Retina (tissue), 1 donor: ENCODE data around the gene IFT20.
"Not testable (repeated sequence)": the region's sequence is repeated elsewhere in the genome, so short reads cannot be mapped to it uniquely, and the experiment has no call there.

Experiments used
- DNase-seq: peaks from one replicate; pipeline ENCODE4 v3.0.0-alpha.2; 2016

Gene IFT20

DNA sequence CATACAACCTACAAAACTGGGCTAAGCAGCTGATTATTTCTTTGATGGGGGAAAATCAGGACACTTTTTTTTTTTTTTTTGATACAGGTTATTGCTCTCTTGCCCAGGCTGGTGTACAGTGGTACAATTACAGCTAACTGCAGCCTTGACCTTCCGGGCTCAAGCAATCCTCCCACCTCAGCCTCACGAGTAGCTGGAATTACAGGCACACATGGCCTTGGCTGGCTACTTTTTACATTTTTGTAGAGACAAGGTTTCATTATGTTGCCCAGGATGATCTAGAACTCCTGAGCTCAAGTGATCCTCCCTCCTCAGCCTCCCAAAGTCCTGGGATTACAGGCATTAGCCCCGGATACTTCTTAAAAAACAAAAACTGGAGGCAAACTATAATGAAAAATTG, 36.8 kb downstream of the IFT20 start:
- no peak for DNase-seq

DNA sequence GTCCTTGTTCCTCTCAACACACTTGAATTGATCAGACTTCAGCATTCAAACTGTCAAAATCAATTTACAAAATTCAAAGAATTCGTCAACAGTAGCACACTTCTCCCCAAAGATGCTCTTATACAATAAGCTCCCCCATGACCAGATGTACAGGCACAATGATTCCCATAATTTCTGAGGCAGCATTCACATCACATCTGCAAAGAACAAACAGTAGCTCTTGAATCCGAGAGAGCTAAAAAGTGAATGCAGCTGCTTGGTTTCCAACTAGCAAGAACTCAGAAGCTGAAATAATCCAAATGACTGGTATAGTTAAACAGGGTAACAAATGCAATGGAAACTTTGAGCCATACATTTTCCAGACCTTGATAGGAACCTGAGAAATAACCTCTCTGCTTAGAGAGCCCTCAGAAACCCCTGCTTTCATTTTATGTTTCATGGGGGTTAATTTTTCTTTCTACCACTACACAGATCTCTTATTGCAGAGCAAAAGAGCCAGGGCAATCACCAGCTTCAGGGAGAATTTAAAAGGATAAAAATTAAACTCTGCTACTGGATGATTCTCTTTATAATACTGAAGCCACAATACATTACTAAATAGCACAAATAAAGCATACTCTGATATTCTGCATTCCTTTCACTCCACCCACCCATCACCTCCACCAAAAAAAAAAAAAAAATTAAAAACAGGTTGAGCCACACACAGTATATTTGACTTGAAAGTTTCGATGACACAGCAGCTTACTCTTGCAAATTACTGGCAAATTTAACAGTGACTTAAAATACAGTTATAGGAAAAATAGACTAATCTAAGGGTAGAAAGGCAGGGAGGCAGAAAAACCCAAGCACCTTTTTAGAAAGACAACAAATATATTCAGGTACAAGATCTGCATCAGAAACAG, 39.3 kb downstream of the IFT20 start:
- DNase-seq = no peak

DNA sequence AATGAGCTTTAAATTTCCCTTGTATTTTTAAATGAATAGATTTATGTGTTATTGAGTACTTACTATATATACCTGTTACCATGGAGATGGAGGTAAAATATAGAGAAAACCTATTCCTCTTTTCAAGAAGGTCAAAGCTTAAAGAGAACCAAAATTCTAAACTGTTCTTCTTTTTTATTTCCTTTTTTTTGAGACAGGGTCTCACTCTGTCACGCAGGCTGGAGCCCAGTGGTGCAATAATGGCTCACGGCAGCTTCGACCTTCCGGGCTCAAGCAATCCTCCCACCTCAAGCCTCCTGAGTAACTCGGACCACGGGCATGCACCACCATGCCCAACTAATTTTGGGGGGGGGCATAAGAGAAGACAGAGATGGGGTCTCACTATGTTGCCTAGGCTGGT, 41.3 kb downstream of the IFT20 start:
- no peak for DNase-seq

DNA sequence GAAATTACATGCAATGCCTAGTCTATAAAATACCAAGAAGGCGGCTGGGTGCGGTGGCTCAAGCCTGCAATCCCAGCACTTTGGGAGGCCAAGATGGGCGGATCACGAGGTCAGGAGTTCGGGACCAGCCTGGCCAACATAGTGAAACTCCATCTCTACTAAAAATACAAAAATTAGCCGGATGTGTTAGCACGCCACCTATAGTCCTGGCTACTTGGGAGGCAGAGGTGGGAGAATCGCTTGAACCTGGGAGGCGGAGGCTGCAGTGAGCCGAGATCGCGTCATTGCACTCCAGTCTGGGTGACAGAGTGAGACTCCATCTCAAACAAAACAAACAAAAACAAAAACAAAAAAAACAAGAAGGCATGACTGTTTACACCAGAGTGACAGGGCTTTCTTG, 42.4 kb downstream of the IFT20 start:
- not testable (repeated sequence) for DNase-seq

DNA sequence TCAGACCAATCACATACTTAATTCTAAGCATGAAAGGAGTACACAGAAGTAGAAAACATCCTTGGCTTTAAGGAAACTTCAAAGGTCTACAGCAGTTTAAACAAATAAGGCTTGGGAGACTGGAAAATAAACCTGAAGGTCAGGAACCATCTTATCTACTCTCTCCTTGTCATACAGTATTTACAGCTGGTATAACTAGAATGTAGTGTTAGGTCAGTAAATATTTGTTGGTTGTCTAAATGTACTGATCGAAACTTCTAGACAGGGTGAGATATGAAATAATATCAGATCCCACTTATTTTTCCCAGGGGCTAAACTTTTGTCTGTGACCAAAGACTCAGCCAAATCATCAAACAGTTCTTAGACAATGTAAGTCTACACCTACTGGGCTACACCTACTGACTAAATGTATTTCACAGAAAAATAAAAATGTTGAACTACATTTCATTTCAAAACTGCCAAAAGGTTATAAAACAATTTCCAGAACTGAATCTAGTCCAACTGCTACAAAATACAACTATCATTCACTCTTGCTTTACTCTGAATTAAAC, 43.4 kb downstream of the IFT20 start:
- DNase-seq = no peak

DNA sequence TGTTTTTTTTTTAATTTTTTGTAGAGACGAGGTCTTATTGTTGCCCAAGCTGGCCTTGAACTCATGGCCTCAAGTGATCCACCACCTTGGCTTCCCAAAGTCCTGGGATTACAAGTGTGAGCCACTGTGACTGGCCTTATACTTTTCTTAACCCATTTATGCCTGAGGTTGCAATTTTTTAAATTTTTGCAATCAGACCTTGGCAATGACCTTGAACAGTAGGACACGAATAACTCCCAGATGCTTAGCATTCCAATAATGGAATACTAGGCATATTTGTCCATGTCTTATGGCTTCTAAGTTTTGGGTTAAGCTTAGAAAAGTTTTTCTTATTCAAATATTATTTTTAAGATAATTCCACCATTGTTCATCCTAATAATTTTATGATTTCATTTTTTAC, 44.6 kb downstream of the IFT20 start:
- no peak for DNase-seq

DNA sequence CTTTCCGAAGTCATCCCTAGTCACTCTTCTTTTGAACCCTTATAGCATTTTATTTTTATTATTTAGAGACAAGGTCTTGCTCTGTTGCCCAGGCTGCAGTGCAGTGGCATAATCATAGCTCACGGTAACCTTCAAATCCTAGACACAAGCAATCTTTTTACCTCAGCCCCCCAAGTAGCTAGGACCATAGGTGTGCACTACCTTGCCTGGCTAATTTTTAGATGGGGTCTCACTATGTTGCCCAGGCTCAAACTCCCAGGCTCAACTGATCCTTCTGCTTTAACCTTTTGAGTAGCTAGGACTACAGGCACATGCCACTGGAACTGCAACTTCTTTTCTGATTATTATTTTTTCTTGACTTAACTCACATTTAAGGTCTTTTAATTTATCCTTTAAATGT, 49.3 kb downstream of the IFT20 start:
- no peak for DNase-seq

DNA sequence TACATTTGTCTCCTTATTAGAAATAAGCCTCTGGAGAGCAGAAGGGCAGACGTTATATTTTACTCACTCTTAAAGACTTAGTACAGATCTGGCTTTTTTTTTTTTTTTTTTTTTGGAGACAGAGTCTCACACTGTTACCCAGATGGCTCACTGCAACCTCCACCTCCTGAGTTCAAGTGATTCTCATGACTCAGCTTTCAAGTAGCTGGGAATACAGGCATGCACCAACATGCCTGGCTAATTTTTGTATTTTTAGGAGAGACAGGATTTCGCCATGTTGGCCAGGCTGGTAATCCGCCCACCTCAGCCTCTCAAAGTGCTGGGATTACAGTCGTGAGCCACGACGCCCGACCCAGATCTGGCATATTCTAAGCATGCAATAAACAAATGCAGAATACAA, 52.7 kb downstream of the IFT20 start:
- DNase-seq = no peak

DNA sequence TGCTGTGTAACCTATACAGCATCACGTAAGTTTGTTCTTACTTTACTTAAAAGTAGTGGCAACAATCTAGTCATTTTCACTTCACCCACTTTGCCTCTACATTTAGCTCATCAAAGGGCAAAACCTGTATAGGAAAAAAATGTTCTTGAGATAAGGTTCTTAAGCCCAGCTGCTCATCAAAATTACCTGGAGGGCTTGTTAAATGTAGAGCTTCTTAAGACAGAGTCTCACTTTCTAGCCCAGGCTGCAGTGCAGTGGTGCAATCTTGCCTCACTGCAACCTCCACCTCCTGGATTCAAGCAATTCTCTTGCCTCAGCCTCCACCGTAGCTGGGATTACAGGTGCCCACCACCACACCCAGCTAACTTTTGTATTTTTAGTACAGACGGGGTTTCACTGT, 54.4 kb downstream of the IFT20 start:
- DNase-seq = no peak

DNA sequence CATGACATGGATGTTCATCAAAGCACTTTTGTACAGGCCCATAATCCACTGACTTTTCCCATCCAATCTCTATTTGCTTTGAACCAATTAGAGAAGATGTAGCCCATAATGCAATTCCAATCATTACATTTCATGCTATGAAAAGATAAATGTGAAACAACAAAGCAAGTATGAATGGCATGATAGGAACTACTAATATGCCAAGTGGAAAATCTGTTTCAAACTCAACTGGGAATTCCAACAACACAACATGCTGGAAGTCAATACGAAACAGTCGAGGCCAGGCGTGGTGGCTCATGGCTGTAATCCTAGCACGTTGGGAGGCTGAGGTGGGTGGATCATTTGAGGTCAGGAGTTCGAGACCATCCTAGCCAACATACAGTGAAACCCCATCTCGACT, 55.9 kb downstream of the IFT20 start:
- DNase-seq = no peak
